HepG2 (cell line): Measurements from ENCODE around the gene FXYD1. TPM values are rescaled to one million over a fixed set of nuclear protein-coding genes. Genes with fewer than 3 reads are reported as not detected.
A peak's percentile ranks its signal among the peaks of the same experiment; 100 is the strongest.

Experiments used
- ATAC-seq: fragments of 200-7000 bp; cut with Tn5 transposase; 3 replicates; pipeline ENCODE4 v1.9.1; 2020; ENCODE audit warnings: mild to moderate bottlenecking, moderate library complexity
- BruUV-seq: library from RNA; stranded (reverse); fragments of 400-500 nt; replicated peaks from 2 replicates; lab custom pipeline; 2021; lab: Mats Ljungman, UMichigan
- CTCF ChIA-PET: fragments of 300-600 bp; formaldehyde crosslinking; extraction: SDS; loops from one replicate; lab custom pipeline; 2021; ENCODE audit warnings: low total read pairs, inconsistent platforms, low intra/inter-chr PET ratio; lab: Yijun Ruan, JAX
- POLR2A ChIA-PET: fragments of 350-600 bp; sonication (Branson Sonifier 250); formaldehyde crosslinking; loops from one replicate; lab custom pipeline; 2020; ENCODE audit warnings: antibody characterized with exemption, inconsistent platforms; lab: Yijun Ruan, JAX
- DNase-seq: peaks from one replicate; pipeline ENCODE4 v3.0.0-alpha.2; 2015; ENCODE audit warnings: low spot score
- FAIRE-seq: peaks from 3 replicates; lab custom pipeline; 2011; peaks lifted over from hg19 to GRCh38; lab: Jason Lieb, UNC
- H2AFZ ChIP-seq: one replicate; pipeline ENCODE4 v1.6.1; 2011; ENCODE audit warnings: low read length, inconsistent platforms
- H3K27ac ChIP-seq: fragments of 300-600 bp; 3 replicates; pipeline ENCODE4 v1.8.0; 2011; ENCODE audit warnings: mixed run types, mild to moderate bottlenecking, mixed read lengths, low read length, inconsistent platforms; ENCODE audit not compliant: insufficient read depth; ENCODE audit errors: extremely low read length
- H3K27me3 ChIP-seq, 2 experiments: fragments of 200-600 bp in 1 of 2; 2 replicates in 1 of 2; 3 replicates in 1 of 2; pipeline versions ENCODE4 v1.6.0 to v1.8.0; 2011; ENCODE audit warnings: low read length in 2 of 2, mild to moderate bottlenecking in 2 of 2, moderate library complexity in 2 of 2, inconsistent platforms in 1 of 2; ENCODE audit not compliant: insufficient read depth in 2 of 2, control insufficient read depth in 1 of 2
- H3K36me3 ChIP-seq, 2 experiments: fragments of 200-600 bp in 1 of 2; replicated peaks in 1 of 2; 2 replicates in 1 of 2; 3 replicates in 1 of 2; pipeline versions ENCODE4 v1.5.1 to v1.8.0; 2011; ENCODE audit warnings: low read length in 2 of 2, inconsistent platforms in 1 of 2; ENCODE audit not compliant: insufficient read depth in 2 of 2, control insufficient read depth in 1 of 2
- H3K4me1 ChIP-seq: 2 replicates; pipeline ENCODE4 v1.5.1; 2012; ENCODE audit warnings: low read length, inconsistent platforms; ENCODE audit not compliant: insufficient read depth
- H3K4me2 ChIP-seq: 2 replicates; pipeline ENCODE4 v1.6.0; 2011; ENCODE audit warnings: low read depth, low read length, inconsistent platforms
- H3K4me3 ChIP-seq, 3 experiments: fragments of 200-600 bp in 1 of 3; sonication (generic), shearing (Covaris generic) in 1 of 3; replicated peaks in 1 of 3; 2 replicates each; pipeline ENCODE4 v1.5.1; 2011 to 2016; ENCODE audit warnings: low read length in 3 of 3, inconsistent platforms in 2 of 3, low read depth in 2 of 3, mild to moderate bottlenecking in 2 of 3, control low read depth in 1 of 3, mixed read lengths in 1 of 3; ENCODE audit not compliant: insufficient read depth in 1 of 3
- H3K79me2 ChIP-seq: one replicate; pipeline ENCODE4 v1.6.1; 2011; ENCODE audit warnings: low read length, inconsistent platforms; ENCODE audit not compliant: insufficient read depth
- H3K9ac ChIP-seq: 2 replicates; pipeline ENCODE4 v1.6.0; 2011; ENCODE audit warnings: mild to moderate bottlenecking, low read depth, low read length, inconsistent platforms; ENCODE audit not compliant: insufficient read depth
- H3K9me3 ChIP-seq: 2 replicates; pipeline ENCODE4 v1.5.1; 2012; ENCODE audit warnings: mild to moderate bottlenecking, low read length
- H4K20me1 ChIP-seq: 2 replicates; pipeline ENCODE4 v1.6.0; 2011; ENCODE audit warnings: inconsistent platforms, mild to moderate bottlenecking, low read length, moderate library complexity; ENCODE audit not compliant: insufficient read depth
- DMAP1 ChIP-seq: IDR thresholded peaks from 2 replicates; pipeline ENCODE4 v1.6.1; 2016
- NFE2L1 ChIP-seq: sonication (generic); formaldehyde crosslinking; IDR thresholded peaks from 2 replicates; pipeline ENCODE4 v1.4.0; 2020; ENCODE audit warnings: missing genetic modification reagents, mild to moderate bottlenecking, borderline replicate concordance
- ZNF430 ChIP-seq: sonication (generic); formaldehyde crosslinking; IDR thresholded peaks from 2 replicates; pipeline ENCODE4 v1.9.0; 2021; ENCODE audit warnings: mild to moderate bottlenecking, missing genetic modification reagents
- WGBS: methylation state at CpG from one replicate; pipeline ENCODE4 v1.1.6; 2017; ENCODE audit warnings: low lambda C conversion rate; 5-methylcytosine and 5-hydroxymethylcytosine counted together
- in situ Hi-C: cut with HindIII; loops from 2 replicates; pipeline ENCODE4 v1.10.0; 2017; ENCODE audit warnings: low pct_unique_long_range_greater_than_20kb; ENCODE audit not compliant: extremely low pct_ligation_motif_present
- intact Hi-C: fragments of 100-400 bp; cut with micrococcal nuclease; formaldehyde crosslinking; loops from one replicate; pipeline ENCODE4 v1.10.0; 2022; ENCODE audit not compliant: unreplicated experiment
- polyA plus RNA-seq, 8 experiments: library from polyadenylated mRNA; depleted of rRNA in 3 of 8; stranded (reverse) in 7 of 8; unstranded in 1 of 8; fragments of >200 nt; fragmentation: Illumina TruSeq in 4 of 8; extraction: Trizol in 4 of 8; gene quantifications; 2 replicates each; pipeline versions ENCODE4 v1.2.1 to v1.2.3, GENCODE V29; 2011 to 2016; ENCODE audit warnings: low read depth in 4 of 8, missing spikeins in 1 of 8, mixed read lengths in 1 of 8; ENCODE audit not compliant: insufficient read depth in 1 of 8
- total RNA-seq, 5 experiments: library from RNA; depleted of rRNA; stranded (reverse); fragments of >200 nt; fragmentation: Illumina TruSeq; extraction: Trizol; gene quantifications; 2 replicates each; pipeline ENCODE4 v1.2.3, GENCODE V29; 2016; ENCODE audit warnings: low read depth in 1 of 5
- TF ChIP-seq, protein P1 (sequence below): fragments of 450-650 bp; IDR thresholded peaks from 2 replicates; pipeline ENCODE4 v1.6.1; 2016

Gene FXYD1
- total and polyA plus RNA-seq, 2 of the 13 experiments (the other 11 are each of a cell fraction or from before 2014, with no cell fraction given), result 31.2 TPM; not detected in 1

DNA sequence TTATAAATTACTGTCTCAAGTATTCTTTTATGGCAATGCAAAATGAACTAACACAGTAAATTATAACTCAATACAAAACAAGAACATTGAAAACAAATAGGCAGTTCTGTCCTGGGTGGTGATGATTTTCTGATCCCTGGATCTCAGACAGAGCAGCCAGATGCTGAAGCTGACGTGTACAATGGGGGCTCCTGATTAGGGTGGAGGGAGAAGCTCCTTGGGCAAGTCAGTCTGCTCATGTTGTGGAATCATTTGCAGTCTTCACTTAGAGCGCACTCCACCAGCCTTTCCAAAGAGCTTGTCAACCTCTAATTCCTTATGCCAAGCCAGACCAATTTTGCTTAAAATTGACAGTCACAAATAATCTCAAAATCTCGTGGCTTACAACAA is 37.6 kb downstream of the FXYD1 start (continued):
- TF ChIP-seq NFE2L1, result no peak

DNA sequence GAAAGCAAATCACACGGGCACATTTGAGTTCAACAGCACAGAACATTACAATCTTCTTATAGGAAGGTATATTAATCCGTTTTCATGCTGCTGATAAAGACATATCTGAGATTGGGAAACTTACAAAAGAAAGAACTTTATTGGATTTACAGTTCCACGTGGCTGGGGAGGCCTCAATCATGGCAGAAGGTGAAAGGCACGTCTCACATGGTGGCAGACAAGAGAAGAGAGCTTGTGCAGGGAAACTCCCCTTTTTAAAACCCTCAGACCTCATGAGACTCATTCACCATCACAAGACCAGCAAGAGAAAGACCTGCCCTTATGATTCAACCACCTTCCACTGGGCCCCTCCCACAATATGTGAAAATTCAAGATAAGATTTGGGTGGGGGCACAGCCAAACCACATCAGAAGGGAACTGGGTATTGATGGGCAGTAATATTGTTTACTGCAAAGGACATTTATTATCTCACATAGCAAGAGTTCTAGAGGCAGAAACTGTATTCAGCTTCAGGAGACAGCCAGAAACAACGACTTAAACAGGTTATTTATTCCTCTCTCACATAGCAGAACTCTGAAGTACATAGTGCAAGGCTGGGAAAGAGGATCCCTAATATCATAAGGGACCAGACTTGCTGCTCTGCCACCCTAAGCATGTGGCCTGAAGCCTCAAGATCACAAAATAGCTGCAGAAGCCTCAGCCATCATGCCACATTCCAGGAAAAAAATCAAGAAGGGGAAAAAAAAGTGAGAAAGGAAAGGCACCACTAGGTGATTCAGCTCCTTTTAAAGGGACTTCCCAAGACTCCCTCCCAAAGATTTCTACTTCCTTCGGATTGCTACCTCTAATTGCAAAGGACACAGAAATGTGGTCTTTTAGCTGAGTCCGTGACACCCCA is 39.0 kb downstream of the FXYD1 start:
- no peak for FAIRE-seq
- Histone ChIP-seq H4K20me1 (no peaks in the 10 kb centered on the region), H3K27ac (no peak overlapping the region), H3K4me1 (no peaks in the 10 kb centered on the region), H3K36me3 (no peaks in the 10 kb centered on the region), H2AFZ (no peak overlapping the region), H3K79me2 (no peaks in the 10 kb centered on the region), H3K27me3 (peaks cover 0 to 6% of the 10 kb centered on the region in 2 experiments; a peak in 2 of 5 replicates), H3K4me2 (no peak overlapping the region), H3K9ac (no peak overlapping the region), H3K9me3 (no peaks in the 10 kb centered on the region), H3K4me3 (no peak overlapping the region)
- in situ Hi-C loops, result no loop called here
- intact Hi-C loops, result no loop called here
- no TSS peak for BruUV-seq
- no peak for DNase-seq
- POLR2A ChIA-PET, result no interaction called here
- TF ChIP-seq ZNF430 (CRISPR knock-in tag) (peak; percentile 90), DMAP1 (CRISPR knock-in tag) (no peak)
- TF ChIP-seq, protein P1, sequence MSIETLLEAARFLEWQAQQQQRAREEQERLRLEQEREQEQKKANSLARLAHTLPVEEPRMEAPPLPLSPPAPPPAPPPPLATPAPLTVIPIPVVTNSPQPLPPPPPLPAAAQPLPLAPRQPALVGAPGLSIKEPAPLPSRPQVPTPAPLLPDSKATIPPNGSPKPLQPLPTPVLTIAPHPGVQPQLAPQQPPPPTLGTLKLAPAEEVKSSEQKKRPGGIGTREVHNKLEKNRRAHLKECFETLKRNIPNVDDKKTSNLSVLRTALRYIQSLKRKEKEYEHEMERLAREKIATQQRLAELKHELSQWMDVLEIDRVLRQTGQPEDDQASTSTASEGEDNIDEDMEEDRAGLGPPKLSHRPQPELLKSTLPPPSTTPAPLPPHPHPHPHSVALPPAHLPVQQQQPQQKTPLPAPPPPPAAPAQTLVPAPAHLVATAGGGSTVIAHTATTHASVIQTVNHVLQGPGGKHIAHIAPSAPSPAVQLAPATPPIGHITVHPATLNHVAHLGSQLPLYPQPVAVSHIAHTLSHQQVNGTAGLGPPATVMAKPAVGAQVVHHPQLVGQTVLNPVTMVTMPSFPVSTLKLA, result 0 out of 2 replicates have a peak, but pooled peaks have one; percentile 5
- CTCF ChIA-PET, result no interaction called here
- 21% methylated on average over 7 of the region's 7 CpGs for WGBS
- ATAC-seq, result no peak
